NT2/D1 (cell line): Measurements from ENCODE around the gene ZNF500.

Experiments used
- YY1 ChIP-seq: IDR thresholded peaks from 2 replicates; pipeline ENCODE4 v1.6.1; 2011; ENCODE audit not compliant: insufficient read length, insufficient read depth
- ZNF274 ChIP-seq: IDR thresholded peaks from 2 replicates; pipeline ENCODE4 v1.6.1; 2011; ENCODE audit warnings: mild to moderate bottlenecking, low read depth, low read length

DNA sequence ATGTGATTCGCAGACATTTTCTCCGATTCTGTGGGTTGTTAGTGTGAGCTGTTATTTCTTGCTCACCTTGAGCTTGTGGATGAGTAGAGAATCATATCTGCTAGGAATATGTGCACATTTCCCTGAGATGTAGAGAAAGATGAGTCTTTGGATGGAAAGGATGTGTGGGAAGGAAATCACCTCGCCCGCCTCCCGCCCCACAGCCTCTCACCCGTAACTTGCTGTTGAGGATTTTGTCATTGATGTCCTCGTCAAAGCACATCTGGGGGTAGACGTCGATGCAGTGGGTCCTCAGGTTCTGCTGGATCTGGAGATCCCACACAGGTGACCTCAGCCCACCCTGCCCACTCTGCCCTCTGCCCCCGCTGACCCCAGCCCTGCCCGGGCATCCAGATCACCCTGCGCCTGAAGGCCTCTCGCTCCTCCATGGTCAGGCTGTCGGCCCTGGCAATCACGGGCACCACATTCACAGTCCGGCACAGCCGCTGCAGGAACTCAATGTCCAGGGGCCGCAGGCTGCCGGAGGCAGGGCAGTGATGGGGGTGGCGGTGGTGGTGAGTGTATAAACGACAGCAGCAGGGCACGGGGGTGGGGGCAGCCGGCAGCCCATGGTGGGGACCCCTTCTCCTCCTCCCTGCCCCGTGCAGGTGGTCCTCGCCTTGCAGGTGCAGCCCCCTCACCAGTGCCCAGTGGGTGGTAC lies 16.4 kb upstream of the ZNF500 start:
- TF ChIP-seq ZNF274 (no peak), YY1 (no peak)
